Activated CD8-positive, alpha-beta T cell treated with anti-CD3 and anti-CD28 coated beads for 36 hours (primary cell): ENCODE results near the gene TAF1. TPM values are rescaled to one million over a fixed set of nuclear protein-coding genes. Genes with fewer than 3 reads are reported as not detected.

Source experiments
- ATAC-seq: fragments of 200-7000 bp; cut with Tn5 transposase; one replicate; pipeline ENCODE4 v1.10.0; 2021; ENCODE audit warnings: mild to moderate bottlenecking, moderate library complexity
- CTCF ChIA-PET: fragments of 350-600 bp; sonication (Branson Sonifier 250); formaldehyde crosslinking; loops from one replicate; lab custom pipeline; 2021; ENCODE audit warnings: antibody characterized with exemption; lab: Charles Lee
- POLR2A ChIA-PET: fragments of 350-600 bp; sonication (Branson Sonifier 250); formaldehyde crosslinking; loops from one replicate; lab custom pipeline; 2021; ENCODE audit warnings: antibody characterized with exemption; lab: Charles Lee
- DNase-seq: peaks from one replicate; pipeline ENCODE4 v3.0.0-alpha.2; 2020
- H3K27ac Mint-ChIP-seq: one replicate; pipeline ENCODE4 v1.8.0; 2021; ENCODE audit warnings: mild to moderate bottlenecking, mixed read lengths
- H3K27me3 Mint-ChIP-seq: one replicate; pipeline ENCODE4 v1.8.0; 2021; ENCODE audit warnings: mixed read lengths
- H3K36me3 Mint-ChIP-seq: one replicate; pipeline ENCODE4 v1.8.0; 2021; ENCODE audit warnings: low read depth, mixed read lengths
- H3K4me1 Mint-ChIP-seq: one replicate; pipeline ENCODE4 v1.8.0; 2021; ENCODE audit warnings: low read depth, mixed read lengths
- H3K4me3 Mint-ChIP-seq: one replicate; pipeline ENCODE4 v1.8.0; 2021; ENCODE audit warnings: mild to moderate bottlenecking, moderate library complexity, mixed read lengths
- H3K9me3 Mint-ChIP-seq: one replicate; pipeline ENCODE4 v1.8.0; 2021; ENCODE audit warnings: mixed read lengths
- intact Hi-C: fragments of 100-400 bp; cut with micrococcal nuclease; formaldehyde crosslinking; loops from one replicate; pipeline ENCODE4 v1.10.0; 2022
- total RNA-seq, 2 experiments: library from RNA; stranded (reverse); gene quantifications; one replicate each; pipeline ENCODE4 v1.2.3, GENCODE V29; 2021
- TF ChIP-seq, protein P1 (sequence below): fragments of 200-600 bp; IDR thresholded peaks from one replicate; pipeline ENCODE4 v1.8.0; 2022; ENCODE audit warnings: antibody characterized with exemption, mild to moderate bottlenecking

The TAF1 gene
- total RNA-seq, 2 experiments from 2014 or later = 26.8 to 30.9 TPM

GRCh38 chrX:71454222-71454621 is 88.1 kb downstream of the TAF1 start:
- DNase-seq (no peak), ATAC-seq (no peak)
- peak overlapping the region; percentile 25 for H3K27ac Mint-ChIP-seq
- TF ChIP-seq, protein P1, sequence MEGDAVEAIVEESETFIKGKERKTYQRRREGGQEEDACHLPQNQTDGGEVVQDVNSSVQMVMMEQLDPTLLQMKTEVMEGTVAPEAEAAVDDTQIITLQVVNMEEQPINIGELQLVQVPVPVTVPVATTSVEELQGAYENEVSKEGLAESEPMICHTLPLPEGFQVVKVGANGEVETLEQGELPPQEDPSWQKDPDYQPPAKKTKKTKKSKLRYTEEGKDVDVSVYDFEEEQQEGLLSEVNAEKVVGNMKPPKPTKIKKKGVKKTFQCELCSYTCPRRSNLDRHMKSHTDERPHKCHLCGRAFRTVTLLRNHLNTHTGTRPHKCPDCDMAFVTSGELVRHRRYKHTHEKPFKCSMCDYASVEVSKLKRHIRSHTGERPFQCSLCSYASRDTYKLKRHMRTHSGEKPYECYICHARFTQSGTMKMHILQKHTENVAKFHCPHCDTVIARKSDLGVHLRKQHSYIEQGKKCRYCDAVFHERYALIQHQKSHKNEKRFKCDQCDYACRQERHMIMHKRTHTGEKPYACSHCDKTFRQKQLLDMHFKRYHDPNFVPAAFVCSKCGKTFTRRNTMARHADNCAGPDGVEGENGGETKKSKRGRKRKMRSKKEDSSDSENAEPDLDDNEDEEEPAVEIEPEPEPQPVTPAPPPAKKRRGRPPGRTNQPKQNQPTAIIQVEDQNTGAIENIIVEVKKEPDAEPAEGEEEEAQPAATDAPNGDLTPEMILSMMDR = no peak
- H3K36me3 Mint-ChIP-seq = peaks cover 18% of the 10 kb centered on the region
- no peaks in the 10 kb centered on the region for H3K27me3 Mint-ChIP-seq
- intact Hi-C loops = no loop called here
- H3K4me1 Mint-ChIP-seq = no peaks in the 10 kb centered on the region
- no peak overlapping the region for H3K4me3 Mint-ChIP-seq
- ChIA-PET POLR2A (no interaction called here), CTCF (no interaction called here)
- H3K9me3 Mint-ChIP-seq = no peaks in the 10 kb centered on the region

DNA sequence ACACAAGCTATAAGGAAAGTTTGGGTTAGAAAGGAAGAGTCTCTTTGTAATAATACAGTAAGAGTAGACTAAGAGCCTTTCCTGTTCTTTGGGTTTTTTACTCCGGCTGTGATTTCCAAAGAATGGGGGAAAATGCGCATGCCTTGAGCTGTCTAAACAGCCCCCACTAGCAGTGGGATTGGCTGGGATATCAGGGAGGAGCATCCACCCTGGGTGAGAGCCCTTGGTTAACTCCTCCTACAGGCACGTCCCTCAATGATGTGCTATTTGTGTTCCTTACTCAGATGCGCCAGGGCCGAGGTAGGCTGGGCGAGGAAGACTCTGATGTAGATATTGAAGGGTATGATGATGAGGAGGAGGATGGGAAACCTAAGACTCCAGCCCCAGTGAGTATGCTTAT is 92.7 kb downstream of the TAF1 start:
- ATAC-seq (no peak), DNase-seq (no peak)
- TF ChIP-seq, protein P1 = no peak
- Mint-ChIP-seq H3K27me3 (no peaks in the 10 kb centered on the region), H3K4me1 (no peaks in the 10 kb centered on the region), H3K9me3 (no peaks in the 10 kb centered on the region), H3K36me3 (peaks cover 44% of the 10 kb centered on the region), H3K4me3 (no peak overlapping the region), H3K27ac (no peak overlapping the region)
- CTCF ChIA-PET = no interaction called here
- POLR2A ChIA-PET = no interaction called here
- intact Hi-C loops = no loop called here

DNA sequence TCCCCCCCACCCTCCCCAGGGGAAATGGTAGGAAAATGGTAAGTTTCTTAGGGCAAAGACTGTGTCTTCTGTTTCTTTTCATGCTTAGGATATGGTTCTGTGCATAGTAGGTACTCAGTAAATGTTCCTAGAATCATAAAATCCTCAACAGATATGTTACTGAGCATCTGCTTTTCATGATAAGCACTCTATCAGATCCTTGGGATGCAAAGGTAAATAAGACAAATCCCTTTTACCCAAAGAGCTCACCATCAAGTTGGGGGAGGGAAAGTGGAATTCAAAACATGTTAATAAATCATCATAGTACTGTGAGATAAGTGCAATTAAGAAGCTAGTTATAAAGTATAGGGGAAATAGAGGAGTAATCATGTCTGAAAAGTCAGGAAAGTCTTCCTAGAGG is 98.8 kb downstream of the TAF1 start:
- ChIA-PET CTCF (interaction anchor here (1.4 kb wide), 1 partner anchor 90 kb away, joined by 3 read pairs; no protein-coding TSS in a partner anchor), POLR2A (no interaction called here)
- no peaks in the 10 kb centered on the region for H3K9me3 Mint-ChIP-seq
- peaks cover 27% of the 10 kb centered on the region for H3K36me3 Mint-ChIP-seq
- no peaks in the 10 kb centered on the region for H3K27me3 Mint-ChIP-seq
- TF ChIP-seq, protein P1 = no peak
- DNase-seq = no peak
- no peaks in the 10 kb centered on the region for H3K4me1 Mint-ChIP-seq
- ATAC-seq = no peak
- peak overlapping the region; percentile 10 for H3K27ac Mint-ChIP-seq
- H3K4me3 Mint-ChIP-seq = no peak overlapping the region
- intact Hi-C loops = no loop called here

DNA sequence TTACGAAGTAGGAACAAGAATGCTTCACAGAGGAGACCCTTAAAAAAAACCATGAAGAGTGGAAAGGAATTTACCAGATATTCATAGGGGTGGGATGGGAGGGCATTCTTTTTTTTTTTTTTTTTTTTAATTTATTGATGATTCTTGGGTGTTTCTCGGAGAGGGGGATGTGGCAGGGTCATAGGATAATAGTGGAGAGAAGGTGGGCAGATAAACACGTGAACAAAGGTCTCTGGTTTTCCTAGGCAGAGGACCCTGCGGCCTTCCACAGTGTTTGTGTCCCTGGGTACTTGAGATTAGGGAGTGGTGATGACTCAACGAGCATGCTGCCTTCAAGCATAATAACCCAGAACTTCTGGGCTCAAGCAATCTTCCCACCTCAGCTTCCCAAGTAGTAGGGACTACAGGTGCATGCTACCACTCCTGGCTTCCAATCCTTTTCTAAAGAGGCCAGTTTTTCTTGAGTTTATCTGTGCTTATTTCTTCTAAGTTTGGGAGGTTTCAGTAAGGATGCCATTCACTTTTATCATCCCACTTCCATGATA is 100.9 kb downstream of the TAF1 start:
- H3K4me3 Mint-ChIP-seq = no peak overlapping the region
- TF ChIP-seq, protein P1 = no peak
- intact Hi-C loops = no loop called here
- H3K27me3 Mint-ChIP-seq = no peaks in the 10 kb centered on the region
- H3K27ac Mint-ChIP-seq = no peak overlapping the region
- no peaks in the 10 kb centered on the region for H3K9me3 Mint-ChIP-seq
- peaks cover 2% of the 10 kb centered on the region for H3K4me1 Mint-ChIP-seq
- POLR2A ChIA-PET = no interaction called here
- no peak for ATAC-seq
- H3K36me3 Mint-ChIP-seq = peaks cover 13% of the 10 kb centered on the region
- CTCF ChIA-PET = no interaction called here
- no peak for DNase-seq

DNA sequence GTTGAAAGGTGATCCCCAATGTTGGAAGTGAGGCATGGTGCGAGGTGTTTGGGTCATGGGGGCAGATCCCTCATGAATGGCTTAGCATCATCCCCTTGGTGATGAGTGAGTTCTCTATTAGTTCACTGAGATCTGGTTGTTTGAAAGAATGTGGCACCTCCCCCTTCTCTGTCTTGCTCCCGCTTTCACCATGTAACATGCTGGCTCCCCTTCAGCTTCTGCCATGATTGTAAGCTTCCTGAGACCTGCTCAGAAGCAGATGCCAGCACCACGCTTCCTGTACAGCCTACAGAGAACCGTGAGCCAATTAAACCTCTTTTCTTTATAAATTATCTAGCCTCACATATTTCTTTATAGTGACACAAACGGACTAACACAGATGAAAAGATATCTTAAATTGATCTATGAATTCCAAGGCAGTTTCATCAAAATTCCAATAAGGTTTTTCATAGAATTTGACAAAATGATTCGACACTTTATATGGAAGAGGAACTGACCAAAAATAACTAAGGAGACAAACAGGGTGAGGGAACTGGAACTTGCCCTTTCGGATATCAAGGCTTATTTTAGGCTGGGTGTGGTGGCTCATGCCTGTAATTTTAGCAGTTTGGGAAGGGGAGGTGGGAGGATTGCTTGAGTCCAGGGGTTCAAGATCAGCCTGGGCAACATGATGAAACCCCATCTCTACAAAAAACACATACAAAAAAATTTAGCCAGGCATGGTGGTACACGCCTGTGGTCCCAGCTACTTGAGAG is 109.8 kb downstream of the TAF1 start:
- no peak overlapping the region for H3K27ac Mint-ChIP-seq
- POLR2A ChIA-PET = no interaction called here
- DNase-seq (no peak), ATAC-seq (no peak)
- CTCF ChIA-PET = no interaction called here
- peaks cover 3% of the 10 kb centered on the region for H3K36me3 Mint-ChIP-seq
- H3K4me1 Mint-ChIP-seq = peaks cover 2% of the 10 kb centered on the region
- TF ChIP-seq, protein P1 = no peak
- H3K27me3 Mint-ChIP-seq = no peaks in the 10 kb centered on the region
- H3K9me3 Mint-ChIP-seq = no peaks in the 10 kb centered on the region
- intact Hi-C loops = no loop called here
- H3K4me3 Mint-ChIP-seq = no peak overlapping the region
